Measurements from ENCODE around the gene ANKRD45. TPM values are rescaled to one million over a fixed set of nuclear protein-coding genes. Genes with fewer than 3 reads are reported as not detected.
"Not testable (repeated sequence)": the region's sequence is repeated elsewhere in the genome, so short reads cannot be mapped to it uniquely, and the experiment has no call there.

ANKRD45 gene
- total and polyA plus RNA-seq, 2 of the 13 experiments (the other 11 are each of a cell fraction or from before 2014, with no cell fraction given), result not detected

DNA sequence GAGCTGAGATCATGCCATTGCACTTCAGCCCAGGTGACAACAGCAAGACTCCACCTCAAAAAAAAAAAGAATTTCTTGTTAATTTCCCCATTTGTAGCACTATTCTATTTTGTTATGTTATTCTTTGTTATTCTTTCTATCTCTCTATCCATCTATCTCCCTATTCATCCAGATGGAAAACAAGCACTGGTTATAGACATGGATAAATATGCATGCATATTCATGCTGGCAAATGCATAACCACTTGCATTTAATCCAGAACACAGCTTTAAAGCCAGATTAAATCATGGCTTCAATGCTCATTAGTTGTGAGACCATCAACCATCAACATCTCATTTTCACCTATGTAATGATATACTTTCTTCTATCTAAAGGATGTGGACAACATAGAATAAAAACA lies 23.6 kb upstream of the ANKRD45 start:
- in situ Hi-C loops (cut with HindIII; ENCODE audit: extremely low pct_ligation_motif_present, low pct_unique_long_range_greater_than_20kb), result no loop called here

DNA sequence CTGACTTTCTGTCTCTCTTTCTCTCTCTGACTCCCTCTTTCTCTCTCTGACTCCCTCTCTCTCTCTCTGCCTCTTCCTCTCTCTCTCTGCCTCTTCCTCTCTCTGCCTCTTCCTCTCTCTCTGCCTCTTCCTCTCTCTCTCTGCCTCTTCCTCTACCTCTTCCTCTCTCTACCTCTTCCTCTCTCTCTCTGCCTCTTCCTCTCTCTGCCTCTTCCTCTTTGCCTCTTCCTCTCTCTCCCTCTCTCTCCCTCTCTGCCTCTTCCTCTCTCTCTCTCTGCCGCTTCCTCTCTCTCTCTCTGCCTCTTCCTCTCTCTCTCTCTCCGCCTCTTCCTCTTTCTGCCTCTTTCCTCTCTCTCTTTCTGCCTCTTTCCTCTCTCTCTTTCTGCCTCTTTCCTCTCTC lies 18.6 kb upstream of the ANKRD45 start:
- ChIA-PET CTCF (ENCODE audit: low intra/inter-chr PET ratio, low total read pairs) (no interaction called here), POLR2A (no interaction called here)
- H3K4me1 ChIP-seq (ENCODE audit: insufficient read depth, low read length), result no peaks in the 10 kb centered on the region; the same call in 1 of the 2 replicates
- H2AFZ ChIP-seq (ENCODE audit: low read length), result no peak overlapping the region
- H3K36me3 ChIP-seq (replicated peaks in 1 of 2; ENCODE audit: control insufficient read depth in 1 of 2, insufficient read depth in 2 of 2, low read length in 2 of 2), result no peaks in the 10 kb centered on the region
- no peaks in the 10 kb centered on the region; a peak in 1 of 5 replicates for H3K27me3 ChIP-seq (ENCODE audit: control insufficient read depth in 1 of 2, insufficient read depth in 2 of 2, low read length in 2 of 2)
- no peaks in the 10 kb centered on the region for H3K9me3 ChIP-seq (ENCODE audit: low read length)
- H3K79me2 ChIP-seq (ENCODE audit: insufficient read depth, low read length), result no peaks in the 10 kb centered on the region
- intact Hi-C loops (cut with micrococcal nuclease; ENCODE audit: unreplicated experiment), result no loop called here
- TF ChIP-seq ZNF251 (CRISPR knock-in tag; IDR thresholded peaks at IDR 0.05) (no peak), HCFC1 (IDR thresholded peaks at IDR 0.05; ENCODE audit: low read depth, low read length) (no peak), RXRB (CRISPR knock-in tag; IDR thresholded peaks at IDR 0.05; ENCODE audit: borderline replicate concordance) (no peak)
- no peaks in the 10 kb centered on the region for H4K20me1 ChIP-seq (ENCODE audit: insufficient read depth, low read length)
- FAIRE-seq (no peak), DNase-seq (ENCODE audit: low spot score) (no peak), ATAC-seq (no peak)
- in situ Hi-C loops (cut with HindIII; ENCODE audit: extremely low pct_ligation_motif_present, low pct_unique_long_range_greater_than_20kb), result no loop called here
- WGBS (ENCODE audit: low lambda C conversion rate), result 22% methylated on average over 2 of the region's 2 CpGs
- H3K9ac ChIP-seq (ENCODE audit: insufficient read depth, low read depth, low read length), result no peak overlapping the region
- BruUV-seq (replicated peaks), result no TSS peak
- H3K27ac ChIP-seq (ENCODE audit: extremely low read length, insufficient read depth, low read length), result no peak overlapping the region
- H3K4me3 ChIP-seq (replicated peaks in 1 of 3; ENCODE audit: insufficient read depth in 1 of 3, low read depth in 2 of 3, low read length in 3 of 3), result no peak overlapping the region
- no peak overlapping the region for H3K4me2 ChIP-seq (ENCODE audit: low read depth, low read length)

More for the DNA sequence above, 23.6 kb upstream of the ANKRD45 start:
- Histone ChIP-seq H4K20me1 (ENCODE audit: insufficient read depth, low read length) (no peaks in the 10 kb centered on the region), H3K4me1 (ENCODE audit: insufficient read depth, low read length) (no peaks in the 10 kb centered on the region; the same call in 1 of the 2 replicates), H3K36me3 (replicated peaks in 1 of 2; ENCODE audit: control insufficient read depth in 1 of 2, insufficient read depth in 2 of 2, low read length in 2 of 2) (no peaks in the 10 kb centered on the region), H3K27ac (ENCODE audit: extremely low read length, insufficient read depth, low read length) (no peak overlapping the region), H3K9ac (ENCODE audit: insufficient read depth, low read depth, low read length) (no peak overlapping the region), H3K27me3 (ENCODE audit: control insufficient read depth in 1 of 2, insufficient read depth in 2 of 2, low read length in 2 of 2) (no peaks in the 10 kb centered on the region; a peak in 1 of 5 replicates), H3K4me2 (ENCODE audit: low read depth, low read length) (no peak overlapping the region), H3K4me3 (replicated peaks in 1 of 3; ENCODE audit: insufficient read depth in 1 of 3, low read depth in 2 of 3, low read length in 3 of 3) (no peak overlapping the region), H2AFZ (ENCODE audit: low read length) (no peak overlapping the region), H3K79me2 (ENCODE audit: insufficient read depth, low read length) (no peaks in the 10 kb centered on the region), H3K9me3 (ENCODE audit: low read length) (no peaks in the 10 kb centered on the region)
- TF ChIP-seq FIP1L1 (IDR thresholded peaks at IDR 0.05; ENCODE audit: borderline replicate concordance, insufficient read depth, low read depth, low read length) (no peak), PHF21A (CRISPR knock-in tag; IDR thresholded peaks at IDR 0.05) (no peak), ZNF501 (CRISPR knock-in tag; IDR thresholded peaks at IDR 0.05) (no peak)
- TF ChIP-seq, protein P1, sequence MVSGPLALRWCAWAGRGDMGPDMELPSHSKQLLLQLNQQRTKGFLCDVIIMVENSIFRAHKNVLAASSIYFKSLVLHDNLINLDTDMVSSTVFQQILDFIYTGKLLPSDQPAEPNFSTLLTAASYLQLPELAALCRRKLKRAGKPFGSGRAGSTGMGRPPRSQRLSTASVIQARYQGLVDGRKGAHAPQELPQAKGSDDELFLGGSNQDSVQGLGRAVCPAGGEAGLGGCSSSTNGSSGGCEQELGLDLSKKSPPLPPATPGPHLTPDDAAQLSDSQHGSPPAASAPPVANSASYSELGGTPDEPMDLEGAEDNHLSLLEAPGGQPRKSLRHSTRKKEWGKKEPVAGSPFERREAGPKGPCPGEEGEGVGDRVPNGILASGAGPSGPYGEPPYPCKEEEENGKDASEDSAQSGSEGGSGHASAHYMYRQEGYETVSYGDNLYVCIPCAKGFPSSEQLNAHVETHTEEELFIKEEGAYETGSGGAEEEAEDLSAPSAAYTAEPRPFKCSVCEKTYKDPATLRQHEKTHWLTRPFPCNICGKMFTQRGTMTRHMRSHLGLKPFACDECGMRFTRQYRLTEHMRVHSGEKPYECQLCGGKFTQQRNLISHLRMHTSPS (CRISPR knock-in tag; IDR thresholded peaks at IDR 0.05; ENCODE audit: low read depth), result no peak
- no TSS peak for BruUV-seq (replicated peaks)
- ChIA-PET POLR2A (no interaction called here), CTCF (ENCODE audit: low intra/inter-chr PET ratio, low total read pairs) (no interaction called here)
- FAIRE-seq (no peak), DNase-seq (ENCODE audit: low spot score) (no peak), ATAC-seq (no peak)
- intact Hi-C loops (cut with micrococcal nuclease; ENCODE audit: unreplicated experiment), result no loop called here

DNA sequence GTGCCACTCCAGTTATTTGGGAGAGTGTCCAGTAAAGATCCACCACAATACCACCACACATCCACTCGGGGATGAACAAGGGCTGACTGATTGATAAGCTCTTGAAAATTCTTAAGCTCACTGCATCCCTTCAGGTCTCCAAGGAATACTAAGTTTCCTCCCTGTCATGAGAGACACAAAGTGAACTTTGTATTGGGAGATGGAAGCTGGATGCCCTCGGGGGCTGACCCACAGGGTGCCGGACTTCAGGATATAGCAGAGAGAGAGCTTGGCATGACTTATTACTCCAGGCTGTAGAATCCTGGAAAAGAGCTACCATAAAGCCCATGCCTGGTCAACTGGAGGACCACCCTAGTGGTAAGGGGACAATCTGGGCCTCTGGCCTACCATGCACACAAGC lies 15.5 kb upstream of the ANKRD45 start:
- DNase-seq (ENCODE audit: low spot score); H3K4me2 ChIP-seq (ENCODE audit: low read depth, low read length); H3K9me3 ChIP-seq (ENCODE audit: low read length); H3K4me3 ChIP-seq (replicated peaks in 1 of 3; ENCODE audit: insufficient read depth in 1 of 3, low read depth in 2 of 3, low read length in 3 of 3); H3K27ac ChIP-seq (ENCODE audit: extremely low read length, insufficient read depth, low read length); H4K20me1 ChIP-seq (ENCODE audit: insufficient read depth, low read length); CTCF ChIA-PET (ENCODE audit: low intra/inter-chr PET ratio, low total read pairs); H3K36me3 ChIP-seq (replicated peaks in 1 of 2; ENCODE audit: control insufficient read depth in 1 of 2, insufficient read depth in 2 of 2, low read length in 2 of 2); H3K79me2 ChIP-seq (ENCODE audit: insufficient read depth, low read length); BruUV-seq (replicated peaks); FAIRE-seq; H3K9ac ChIP-seq (ENCODE audit: insufficient read depth, low read depth, low read length); intact Hi-C loops (cut with micrococcal nuclease; ENCODE audit: unreplicated experiment); POLR2A ChIA-PET; in situ Hi-C loops (cut with HindIII; ENCODE audit: extremely low pct_ligation_motif_present, low pct_unique_long_range_greater_than_20kb); H3K27me3 ChIP-seq (ENCODE audit: control insufficient read depth in 1 of 2, insufficient read depth in 2 of 2, low read length in 2 of 2); ATAC-seq; H3K4me1 ChIP-seq (ENCODE audit: insufficient read depth, low read length); H2AFZ ChIP-seq (ENCODE audit: low read length): not testable (repeated sequence)
- 7% methylated on average over 3 of the region's 3 CpGs for WGBS (ENCODE audit: low lambda C conversion rate)
